Fibroblast of pulmonary artery (primary cell): Measurements from ENCODE around the gene TFAP2A.

Experiments used
- DNase-seq: peaks from one replicate; pipeline ENCODE4 v3.0.0-alpha.2; 2010; ENCODE audit warnings: low read depth
- H3K4me3 ChIP-seq: replicated peaks from 2 replicates; pipeline ENCODE4 v1.5.1; 2011; ENCODE audit warnings: low read depth, mild to moderate bottlenecking, control low read depth, low read length, moderate library complexity
- CTCF ChIP-seq: IDR thresholded peaks from 2 replicates; pipeline ENCODE4 v1.5.1; 2011; ENCODE audit warnings: mild to moderate bottlenecking, control low read depth, low read length, inconsistent platforms; ENCODE audit errors: missing control alignments

The TFAP2A gene

GRCh38 chr6:10414756-10415616 lies at the start of gene TFAP2A:
TFAP2A (minus strand) TSS chr6:10415074; CDS start chr6:10414991, 83 bp downstream.
- H3K4me3 ChIP-seq = peak within 1 kb of the TSS; percentile 72
- peak; percentile 38 for TF ChIP-seq CTCF
- peak; percentile 59 for DNase-seq

GRCh38 chr6:10463491-10464481 lies 48.9 kb upstream of the TFAP2A start:
- H3K4me3 ChIP-seq = no peak overlapping the region
- DNase-seq = no peak
- TF ChIP-seq CTCF = no peak

- no peak overlapping the region for H3K4me3 ChIP-seq
- no peak for DNase-seq
- TF ChIP-seq CTCF = no peak
Observed at GRCh38 chr6:10463040-10463439, 48.2 kb upstream of the TFAP2A start.

DNA sequence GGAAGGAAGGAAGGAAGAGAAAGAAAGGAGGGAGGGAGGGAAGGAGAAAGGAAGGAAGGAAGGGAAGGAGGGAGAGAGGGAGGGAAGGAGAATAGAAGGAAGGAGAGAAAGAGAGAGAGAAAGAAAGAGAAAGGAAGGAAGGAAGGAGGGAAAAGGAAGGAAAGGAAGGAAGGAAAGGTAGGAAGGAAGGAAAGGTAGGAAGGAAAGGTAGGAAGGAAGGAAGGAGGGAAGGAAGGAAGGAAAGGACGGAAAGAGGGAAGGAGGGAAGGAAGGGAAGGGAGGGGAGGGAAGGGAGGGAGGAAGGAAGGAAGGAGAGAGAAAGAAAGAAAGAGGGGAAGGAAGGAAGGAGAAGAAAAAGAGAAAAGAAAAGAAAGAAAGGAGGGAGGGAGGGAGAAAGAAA lies 47.0 kb upstream of the TFAP2A start:
- no peak for DNase-seq
- TF ChIP-seq CTCF = no peak
- H3K4me3 ChIP-seq = no peak overlapping the region

GRCh38 chr6:10460096-10460495 lies 45.2 kb upstream of the TFAP2A start:
- DNase-seq = no peak
- H3K4me3 ChIP-seq = no peak overlapping the region
- TF ChIP-seq CTCF = no peak

DNA sequence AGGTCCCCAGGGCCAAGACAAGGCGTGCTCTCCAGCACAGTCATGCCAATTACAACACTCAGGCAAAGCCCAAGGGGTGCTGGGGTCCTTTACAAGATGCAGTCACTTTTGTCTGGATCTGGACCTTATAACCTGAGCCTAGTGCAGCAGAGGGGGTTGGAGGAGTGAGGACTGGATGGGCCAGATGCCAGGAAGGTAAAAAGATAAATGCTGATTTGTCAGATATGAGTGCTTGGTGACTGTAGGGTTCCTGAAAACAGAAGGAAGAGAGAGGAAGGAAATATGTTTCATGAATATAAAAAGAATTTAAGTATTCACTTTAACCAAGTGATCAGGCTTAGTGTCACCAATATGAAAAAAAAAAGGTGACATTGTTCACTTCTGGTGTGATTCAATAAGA lies 43.4 kb upstream of the TFAP2A start:
- TF ChIP-seq CTCF = no peak
- DNase-seq = no peak
- H3K4me3 ChIP-seq = no peak overlapping the region
